ENCODE results near the gene PPP2R5C.

PPP2R5C gene

GRCh38 chr14:101834800-101835547, 73.5 kb downstream of the PPP2R5C start:
- no peak for TF ChIP-seq CTCF (conservative IDR thresholded peaks at IDR 0.05)
- H3K27ac ChIP-seq, result no peak overlapping the region

GRCh38 chr14:101835566-101835965, 74.1 kb downstream of the PPP2R5C start:
- no peak for TF ChIP-seq CTCF (conservative IDR thresholded peaks at IDR 0.05)
- H3K27ac ChIP-seq, result no peak overlapping the region

GRCh38 chr14:101836135-101836534, 74.6 kb downstream of the PPP2R5C start:
- no peak for TF ChIP-seq CTCF (conservative IDR thresholded peaks at IDR 0.05)
- H3K27ac ChIP-seq, result no peak overlapping the region

GRCh38 chr14:101838476-101838875, 77.0 kb downstream of the PPP2R5C start:
- no peak for TF ChIP-seq CTCF (conservative IDR thresholded peaks at IDR 0.05)
- no peak overlapping the region for H3K27ac ChIP-seq

GRCh38 chr14:101839236-101839635, 77.7 kb downstream of the PPP2R5C start:
- no peak overlapping the region for H3K27ac ChIP-seq
- TF ChIP-seq CTCF (conservative IDR thresholded peaks at IDR 0.05), result no peak

- no peak for TF ChIP-seq CTCF (conservative IDR thresholded peaks at IDR 0.05)
- H3K27ac ChIP-seq, result no peak overlapping the region
These were observed 78.2 kb downstream of the PPP2R5C start for GRCh38 chr14:101839661-101840060.

- no peak for TF ChIP-seq CTCF (conservative IDR thresholded peaks at IDR 0.05)
- no peak overlapping the region for H3K27ac ChIP-seq
These were observed 79.3 kb downstream of the PPP2R5C start for GRCh38 chr14:101840649-101841369.
